ENCODE data around the gene ZNF771.
"Not testable (repeated sequence)": the region's sequence is repeated elsewhere in the genome, so short reads cannot be mapped to it uniquely, and the experiment has no call there.

Gene ZNF771

GRCh38 chr16:30434852-30435251 is 27.4 kb downstream of the ZNF771 start:
- no peak for DNase-seq (ENCODE audit: low read depth in 2 of 2)

- DNase-seq (ENCODE audit: low read depth in 2 of 2) = no peak
Observed at GRCh38 chr16:30437511-30438046, 30.2 kb downstream of the ZNF771 start.

DNA sequence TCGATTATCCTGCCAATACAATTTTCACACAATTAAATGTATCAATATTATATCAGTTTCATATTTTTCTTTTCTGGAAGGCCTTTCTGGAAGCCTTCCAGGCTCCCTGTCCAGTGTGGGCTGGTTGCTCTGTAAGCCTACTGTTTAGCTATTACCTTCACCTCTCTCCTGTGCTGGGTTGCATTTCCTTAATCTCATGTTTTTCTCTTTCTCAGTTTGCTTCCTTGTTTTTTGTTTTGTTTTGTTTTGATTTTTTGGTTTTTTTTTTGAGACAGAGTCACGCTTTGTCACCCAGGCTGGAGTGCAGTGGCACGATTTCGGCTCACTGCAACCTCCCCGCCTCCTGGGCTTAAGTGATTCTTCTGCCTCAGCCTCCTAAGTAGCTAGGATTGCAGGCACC is 31.4 kb downstream of the ZNF771 start:
- no peak for DNase-seq (ENCODE audit: low read depth in 2 of 2)

- DNase-seq (ENCODE audit: low read depth in 2 of 2) = no peak
Observed at GRCh38 chr16:30439720-30440348, 32.4 kb downstream of the ZNF771 start.

GRCh38 chr16:30443631-30444030 is 36.2 kb downstream of the ZNF771 start:
- no peak for DNase-seq (ENCODE audit: low read depth in 2 of 2)

DNA sequence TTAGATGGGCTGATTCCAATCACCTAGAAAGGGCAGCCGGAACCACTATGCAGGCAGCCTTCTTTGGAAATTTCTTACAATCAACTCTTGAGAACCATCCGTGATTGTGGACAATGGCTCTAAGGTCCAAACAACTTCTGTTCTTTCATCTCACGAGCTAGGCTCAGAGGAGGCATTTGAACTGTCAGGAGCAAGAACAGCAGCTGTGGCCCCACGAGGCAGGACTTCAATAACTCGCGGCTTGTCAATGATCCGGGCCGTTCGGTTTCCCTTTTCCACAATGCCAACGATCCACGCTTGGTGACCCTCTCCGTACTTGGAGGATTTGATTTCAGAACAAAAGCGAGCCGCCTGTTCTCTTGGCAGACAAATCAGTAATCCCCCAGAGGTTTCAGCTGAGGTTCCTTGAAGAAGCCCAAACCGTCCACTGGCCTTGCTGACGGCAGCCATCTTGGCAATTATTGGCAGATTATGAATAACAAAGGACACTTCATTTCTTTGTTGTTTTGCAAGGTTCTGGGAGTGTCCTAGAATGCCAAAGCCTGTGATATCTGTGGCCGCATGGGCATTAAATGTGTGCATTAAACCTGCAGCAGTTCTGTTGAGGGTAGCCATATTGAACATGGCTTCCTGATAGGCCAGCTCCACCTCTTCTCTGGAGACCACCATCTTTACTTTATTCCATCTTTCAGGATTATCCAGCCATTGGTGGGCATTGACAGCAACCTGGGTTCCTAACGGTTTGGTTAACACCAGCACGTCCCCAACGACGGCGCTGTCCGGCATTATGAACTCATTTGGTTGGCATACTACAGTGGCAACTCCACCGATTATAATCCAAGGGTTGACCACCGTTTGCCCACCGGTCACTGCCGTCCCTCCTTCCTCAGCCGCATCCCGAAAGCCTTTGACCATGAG is 37.1 kb downstream of the ZNF771 start:
- no peak for DNase-seq (ENCODE audit: low read depth in 2 of 2)

- no peak for DNase-seq (ENCODE audit: low read depth in 2 of 2)
Observed at GRCh38 chr16:30445149-30445407, 37.7 kb downstream of the ZNF771 start.

GRCh38 chr16:30445408-30446202 is 38.2 kb downstream of the ZNF771 start, which contains the start of gene SEPHS2:
Gene SEPHS2, minus strand, starts transcription at chr16:30445874. Its CDS starts 147 bp downstream, at chr16:30445727.
- DNase-seq (ENCODE audit: low read depth in 2 of 2) = peak; percentile 88 to 92

DNA sequence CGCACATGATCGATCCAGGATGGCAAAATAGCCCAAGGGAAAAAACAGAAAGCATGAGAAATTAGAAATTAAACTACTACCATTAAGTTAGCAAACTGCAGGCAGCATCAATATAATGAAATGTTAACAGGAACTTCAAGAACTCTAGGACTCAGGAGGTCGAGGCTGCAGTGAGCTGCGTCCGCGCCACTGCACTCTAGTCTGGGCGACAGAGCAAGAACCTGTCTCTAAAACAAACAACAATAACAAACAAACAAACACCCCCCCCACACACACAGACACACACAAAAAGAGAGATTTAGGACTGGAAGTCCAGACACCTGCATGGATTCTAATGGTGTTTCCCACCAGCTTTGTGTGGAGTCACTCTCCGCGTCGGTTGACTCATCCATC is 38.8 kb downstream of the ZNF771 start:
- no peak for DNase-seq (ENCODE audit: low read depth in 2 of 2)

DNA sequence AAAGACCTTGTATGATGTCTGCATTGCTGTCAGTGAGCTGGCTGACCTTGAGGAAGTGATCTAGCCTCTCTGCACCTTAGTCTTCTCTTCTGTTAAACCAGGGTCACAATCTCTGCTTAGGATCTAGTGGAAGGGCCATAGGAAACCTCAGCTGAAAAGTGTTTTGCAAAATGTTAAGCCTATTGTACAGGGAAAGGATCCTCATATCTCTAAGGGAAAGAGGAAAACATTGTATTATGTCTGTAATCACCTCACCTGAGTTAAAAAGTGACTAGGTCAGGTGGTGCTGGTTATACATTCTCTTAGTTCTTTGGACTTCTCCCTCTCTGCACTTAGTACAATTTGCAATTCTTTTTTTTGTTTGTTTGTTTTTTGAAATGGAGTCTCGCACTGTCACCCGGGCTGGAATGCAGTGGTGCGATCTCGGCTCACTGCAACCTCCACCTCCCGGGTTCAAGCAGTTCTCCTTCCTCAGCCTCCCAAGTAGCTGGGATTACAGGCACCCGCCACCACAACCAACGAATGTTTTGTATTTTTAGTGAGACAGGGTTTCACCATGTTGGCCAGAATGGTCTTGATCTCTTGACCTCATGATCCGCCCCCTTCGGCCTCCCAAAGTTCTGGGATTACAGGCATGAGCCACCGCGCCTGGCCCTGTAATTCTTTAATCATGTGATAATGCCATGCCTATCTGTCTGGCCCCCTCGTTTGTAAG is 40.3 kb downstream of the ZNF771 start:
- no peak for DNase-seq (ENCODE audit: low read depth in 2 of 2)

DNA sequence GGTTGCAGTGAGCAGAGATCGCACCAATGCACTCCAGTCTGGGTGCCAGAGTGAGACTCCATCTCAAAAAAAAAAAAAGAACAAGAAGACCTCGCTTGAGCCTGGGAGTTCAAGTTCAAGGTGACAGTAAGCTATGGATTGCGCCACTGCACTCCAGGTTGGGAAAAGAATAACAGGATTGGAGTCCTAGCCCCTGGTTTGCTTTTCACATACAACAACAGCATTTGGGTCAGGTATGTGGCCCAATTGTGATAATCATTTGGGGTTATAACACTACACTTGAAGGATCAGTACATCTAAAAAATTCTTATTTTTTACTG is 41.7 kb downstream of the ZNF771 start:
- no peak for DNase-seq (ENCODE audit: low read depth in 2 of 2)

DNA sequence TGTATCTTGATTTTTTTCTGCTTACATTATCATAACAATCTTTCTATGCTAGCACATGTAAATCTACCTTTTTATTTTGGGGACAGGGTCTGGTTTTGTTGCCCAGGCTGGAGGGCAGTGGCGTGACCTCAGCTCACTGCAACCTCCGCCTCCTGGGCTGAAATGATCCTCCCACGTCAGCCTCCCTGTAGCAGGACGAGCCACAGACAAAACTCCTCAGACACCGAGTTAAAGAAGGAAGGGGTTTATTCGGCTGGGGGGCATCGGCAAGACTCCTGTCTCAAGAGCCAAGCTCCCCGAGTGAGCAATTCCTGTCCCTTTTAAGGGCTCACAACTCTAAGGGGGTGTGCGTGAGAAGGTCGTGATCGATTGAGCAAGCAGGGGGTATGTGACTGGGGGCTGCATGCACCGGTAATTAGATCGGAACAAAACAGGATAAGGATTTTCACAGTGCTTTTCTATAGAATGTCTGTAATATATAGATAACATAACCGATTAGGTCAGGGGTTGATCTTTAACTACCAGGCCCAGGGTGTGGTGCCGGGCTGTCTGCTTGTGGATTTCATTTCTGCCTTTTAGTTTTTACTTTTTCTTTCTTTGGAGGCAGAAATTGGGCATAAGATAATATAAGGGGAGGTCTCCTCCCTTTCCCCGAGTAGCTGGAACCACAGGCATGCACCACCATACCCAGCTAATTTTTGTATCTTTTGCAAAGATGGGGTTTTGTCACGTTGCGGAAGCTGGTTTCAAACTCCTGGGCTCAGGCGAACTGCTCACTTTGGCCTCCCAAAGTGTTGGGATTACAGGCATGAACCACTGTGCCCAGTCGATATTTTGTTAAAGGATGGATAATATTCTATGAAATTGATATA is 45.5 kb downstream of the ZNF771 start:
- not testable (repeated sequence) for DNase-seq (ENCODE audit: low read depth in 2 of 2)

DNA sequence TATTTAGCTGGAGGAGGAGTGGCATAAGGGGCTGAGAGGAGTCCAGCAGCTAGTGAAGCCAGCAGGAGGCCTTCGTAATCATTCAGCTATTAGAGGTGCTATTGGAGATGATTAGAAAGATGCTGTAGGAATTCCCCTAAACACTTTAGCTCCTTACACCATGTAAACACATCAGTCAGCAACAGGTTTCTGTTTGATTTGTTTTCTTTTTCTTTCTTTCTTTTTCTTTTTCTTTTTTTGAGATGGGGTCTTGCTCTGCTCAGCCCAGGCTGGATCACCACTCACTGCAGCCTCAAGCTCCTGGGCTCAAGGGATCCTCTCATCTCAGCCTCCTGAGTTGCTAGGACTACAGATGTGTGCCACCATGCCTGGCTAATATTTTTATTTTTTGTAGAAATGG is 48.9 kb downstream of the ZNF771 start:
- DNase-seq (ENCODE audit: low read depth in 2 of 2) = no peak

GRCh38 chr16:30457256-30457655 is 49.9 kb downstream of the ZNF771 start:
- no peak for DNase-seq (ENCODE audit: low read depth in 2 of 2)

DNA sequence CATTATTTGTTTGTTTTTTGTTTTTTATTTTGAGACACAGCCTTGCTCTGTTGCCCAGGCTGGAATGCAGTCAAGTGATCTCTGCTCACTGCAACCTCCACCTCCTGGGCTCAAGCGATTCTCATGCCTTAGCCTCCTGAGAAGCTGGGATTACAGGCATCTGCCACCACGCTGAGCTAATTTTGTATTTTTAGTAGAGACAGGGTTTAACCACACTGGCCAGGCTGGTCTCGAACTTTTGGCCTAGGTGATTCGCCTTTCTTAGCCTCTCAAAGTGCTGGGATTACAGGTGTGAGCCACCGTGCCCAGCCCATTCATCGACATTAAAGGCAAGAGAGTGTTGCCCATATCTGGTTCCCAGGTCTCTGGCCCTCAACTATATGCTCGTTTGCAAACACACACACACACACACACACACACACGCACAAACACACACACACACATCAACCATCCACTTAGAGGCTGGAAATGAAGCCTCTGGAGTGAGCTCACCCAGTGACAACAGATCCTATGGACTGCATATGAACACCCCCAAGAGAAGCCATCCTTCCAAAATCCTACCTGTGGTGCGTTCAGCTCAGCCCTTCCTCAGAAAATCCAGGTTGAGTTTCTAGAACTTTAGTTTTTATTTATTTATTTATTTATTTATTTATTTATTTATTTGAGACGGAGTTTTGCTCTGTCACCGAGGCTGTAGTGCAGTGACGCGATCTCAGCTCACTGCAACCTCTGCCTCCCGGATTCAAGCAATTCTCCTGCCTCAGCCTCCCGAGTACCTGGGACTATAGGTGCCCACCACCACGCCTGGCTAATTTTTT is 50.5 kb downstream of the ZNF771 start:
- DNase-seq (ENCODE audit: low read depth in 2 of 2) = no peak

DNA sequence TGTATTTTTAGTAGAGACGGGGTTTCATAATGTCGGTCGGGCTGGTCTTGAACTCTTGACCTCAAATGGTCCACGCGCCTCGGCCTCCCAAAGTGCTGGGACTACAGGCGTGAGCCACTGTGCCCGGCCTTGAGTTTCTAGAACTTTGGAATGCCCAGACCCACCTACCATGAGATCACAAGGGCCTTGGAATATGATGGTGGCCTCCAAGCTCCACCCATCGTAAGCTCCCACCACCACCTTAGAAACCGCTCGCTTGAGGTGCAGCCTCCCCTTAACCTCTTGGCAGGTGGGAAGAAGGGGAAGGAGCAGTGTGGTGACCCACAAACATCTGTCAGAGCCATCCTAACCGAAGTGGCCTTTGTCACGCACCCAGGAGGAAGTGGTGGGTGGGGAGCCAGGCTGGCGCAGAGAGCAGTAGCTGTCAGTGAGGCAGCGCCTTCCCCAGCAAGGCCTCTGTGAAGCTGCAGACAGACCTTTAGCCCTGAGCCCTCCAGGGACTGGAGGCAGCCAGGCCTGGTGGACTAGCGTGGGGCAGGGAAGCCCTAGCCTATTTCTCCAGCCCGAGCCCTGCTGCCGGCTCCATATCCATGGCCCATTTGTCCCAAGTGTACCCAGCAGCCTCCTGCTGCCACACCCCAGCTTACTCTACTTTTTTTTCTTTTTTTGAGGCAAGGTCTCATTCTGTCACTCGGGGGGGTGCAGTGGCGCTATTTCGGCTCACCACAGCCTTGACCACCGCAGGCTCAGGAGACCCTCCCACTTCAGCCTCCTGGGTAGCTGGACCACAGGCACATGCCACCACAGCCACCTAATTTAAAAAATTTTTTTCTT is 51.4 kb downstream of the ZNF771 start:
- DNase-seq (ENCODE audit: low read depth in 2 of 2) = peak; percentile 65 to 80

GRCh38 chr16:30459456-30459855 is 52.0 kb downstream of the ZNF771 start:
- no peak for DNase-seq (ENCODE audit: low read depth in 2 of 2)

- DNase-seq (ENCODE audit: low read depth in 2 of 2) = not testable (repeated sequence)
Observed at GRCh38 chr16:30461426-30461825, 54.0 kb downstream of the ZNF771 start.

DNA sequence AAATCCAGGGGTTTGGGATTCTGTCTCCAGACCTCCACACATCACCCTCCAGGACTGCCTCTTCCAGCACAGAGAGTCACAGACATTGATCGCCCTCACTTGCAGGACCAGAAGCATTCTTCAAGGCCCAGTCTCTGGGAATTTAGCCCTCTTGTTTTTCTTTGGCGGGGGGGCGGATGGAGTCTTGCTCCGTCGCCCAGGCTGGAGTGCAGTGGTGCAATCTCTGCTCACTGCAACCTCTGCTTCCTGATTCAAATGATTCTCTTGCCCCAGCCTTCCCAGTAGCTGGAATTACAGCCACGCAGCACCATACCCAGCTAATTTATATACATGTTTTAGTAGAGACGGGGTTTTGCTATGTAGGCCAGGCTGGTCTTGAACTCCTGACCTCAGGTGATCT is 56.7 kb downstream of the ZNF771 start:
- DNase-seq (ENCODE audit: low read depth in 2 of 2) = no peak
